Measurements from ENCODE around the gene RSF1.
A peak's percentile ranks its signal among the peaks of the same experiment; 100 is the strongest.
"Not testable (repeated sequence)": the region's sequence is repeated elsewhere in the genome, so short reads cannot be mapped to it uniquely, and the experiment has no call there.

RSF1 gene

GRCh38 chr11:77820565-77821348 lies at the start of gene RSF1, which contains the start of gene AAMDC:
RSF1 (minus strand) TSS chr11:77820722; CDS start chr11:77820714, 8 bp downstream.
AAMDC (plus strand) TSS chr11:77821144; CDS start chr11:77842497, 21,353 bp downstream.
- DNase-seq, result peak; percentile 99

GRCh38 chr11:77868744-77869143 lies 48.2 kb upstream of the RSF1 start:
- no peak for DNase-seq

- DNase-seq, result no peak
These were observed 45.8 kb upstream of the RSF1 start for GRCh38 chr11:77866336-77866735.

GRCh38 chr11:77865805-77866204 lies 45.3 kb upstream of the RSF1 start:
- DNase-seq, result peak; percentile 45

- not testable (repeated sequence) for DNase-seq
These were observed 40.9 kb upstream of the RSF1 start for GRCh38 chr11:77861444-77861843.

- not testable (repeated sequence) for DNase-seq
These were observed 37.5 kb upstream of the RSF1 start for GRCh38 chr11:77857906-77858457.

GRCh38 chr11:77854838-77855237 lies 34.3 kb upstream of the RSF1 start:
- DNase-seq, result no peak

- DNase-seq, result peak; percentile 5
These were observed 31.0 kb upstream of the RSF1 start for GRCh38 chr11:77851503-77851902.

GRCh38 chr11:77843700-77844099 lies 23.2 kb upstream of the RSF1 start:
- DNase-seq, result not testable (repeated sequence)

GRCh38 chr11:77842441-77843121 lies 22.1 kb upstream of the RSF1 start:
- DNase-seq, result peak; percentile 29

- no peak for DNase-seq
These were observed 12.8 kb upstream of the RSF1 start for GRCh38 chr11:77833302-77833701.

GRCh38 chr11:77828926-77829325 lies 8.4 kb upstream of the RSF1 start:
- DNase-seq, result no peak

GRCh38 chr11:77823775-77824174 lies 3.3 kb upstream of the RSF1 start:
- peak; percentile 31 for DNase-seq

GRCh38 chr11:77822126-77822525 lies 1.6 kb upstream of the RSF1 start:
- DNase-seq, result not testable (repeated sequence)

GRCh38 chr11:77821349-77821851 lies 878 bp upstream of the RSF1 start:
- peak; percentile 37 for DNase-seq

GRCh38 chr11:77819921-77820564 lies 479 bp downstream of the RSF1 start:
- DNase-seq, result peak; percentile 45

- peak; percentile 85 for DNase-seq
These were observed 1.1 kb downstream of the RSF1 start for GRCh38 chr11:77819411-77819920.

GRCh38 chr11:77815459-77815858 lies 5.1 kb downstream of the RSF1 start:
- no peak for DNase-seq

- DNase-seq, result no peak
These were observed 5.7 kb downstream of the RSF1 start for GRCh38 chr11:77814848-77815247.

GRCh38 chr11:77813256-77813655 lies 7.3 kb downstream of the RSF1 start:
- DNase-seq, result peak; percentile 39

GRCh38 chr11:77806993-77807392 lies 13.5 kb downstream of the RSF1 start:
- DNase-seq, result no peak

GRCh38 chr11:77806415-77806814 lies 14.1 kb downstream of the RSF1 start:
- DNase-seq, result no peak

GRCh38 chr11:77801477-77801876 lies 19.0 kb downstream of the RSF1 start:
- peak; percentile 12 for DNase-seq

Data from fibroblast of skin of right biceps (primary cell).